Measurements from ENCODE around the gene DES. TPM values are rescaled to one million over a fixed set of nuclear protein-coding genes. Genes with fewer than 3 reads are reported as not detected.

Gene DES
- total RNA-seq (2014; rRNA removed; shearing (Covaris generic)) = 0.13 TPM in 1 of 2 replicates, not detected in the other

DNA sequence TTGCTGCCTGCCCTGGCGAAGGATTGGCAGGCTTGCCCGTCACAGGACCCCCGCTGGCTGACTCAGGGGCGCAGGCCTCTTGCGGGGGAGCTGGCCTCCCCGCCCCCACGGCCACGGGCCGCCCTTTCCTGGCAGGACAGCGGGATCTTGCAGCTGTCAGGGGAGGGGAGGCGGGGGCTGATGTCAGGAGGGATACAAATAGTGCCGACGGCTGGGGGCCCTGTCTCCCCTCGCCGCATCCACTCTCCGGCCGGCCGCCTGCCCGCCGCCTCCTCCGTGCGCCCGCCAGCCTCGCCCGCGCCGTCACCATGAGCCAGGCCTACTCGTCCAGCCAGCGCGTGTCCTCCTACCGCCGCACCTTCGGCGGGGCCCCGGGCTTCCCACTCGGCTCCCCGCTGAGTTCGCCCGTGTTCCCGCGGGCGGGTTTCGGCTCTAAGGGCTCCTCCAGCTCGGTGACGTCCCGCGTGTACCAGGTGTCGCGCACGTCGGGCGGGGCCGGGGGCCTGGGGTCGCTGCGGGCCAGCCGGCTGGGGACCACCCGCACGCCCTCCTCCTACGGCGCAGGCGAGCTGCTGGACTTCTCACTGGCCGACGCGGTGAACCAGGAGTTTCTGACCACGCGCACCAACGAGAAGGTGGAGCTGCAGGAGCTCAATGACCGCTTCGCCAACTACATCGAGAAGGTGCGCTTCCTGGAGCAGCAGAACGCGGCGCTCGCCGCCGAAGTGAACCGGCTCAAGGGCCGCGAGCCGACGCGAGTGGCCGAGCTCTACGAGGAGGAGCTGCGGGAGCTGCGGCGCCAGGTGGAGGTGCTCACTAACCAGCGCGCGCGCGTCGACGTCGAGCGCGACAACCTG is at the start of gene DES:
DES (plus strand) TSS at position 223 of the 857 bp plus-strand sequence; CDS start at position 309, 86 bp downstream.
- Histone ChIP-seq H3K27ac (no peak within 1 kb of the TSS), H3K27me3 (replicated peaks) (peaks cover 4% of the 10 kb centered on the region; the same call in 1 of the 2 replicates), H3K4me3 (no peak within 1 kb of the TSS), H3K4me1 (replicated peaks) (no peaks in the 10 kb centered on the region), H3K9me3 (replicated peaks) (no peaks in the 10 kb centered on the region; the same call in 1 of the 2 replicates), H3K36me3 (no peaks in the 10 kb centered on the region)
- DNase-seq (ENCODE audit: low read depth in 1 of 2, low spot score in 2 of 2) = no peak

DNA sequence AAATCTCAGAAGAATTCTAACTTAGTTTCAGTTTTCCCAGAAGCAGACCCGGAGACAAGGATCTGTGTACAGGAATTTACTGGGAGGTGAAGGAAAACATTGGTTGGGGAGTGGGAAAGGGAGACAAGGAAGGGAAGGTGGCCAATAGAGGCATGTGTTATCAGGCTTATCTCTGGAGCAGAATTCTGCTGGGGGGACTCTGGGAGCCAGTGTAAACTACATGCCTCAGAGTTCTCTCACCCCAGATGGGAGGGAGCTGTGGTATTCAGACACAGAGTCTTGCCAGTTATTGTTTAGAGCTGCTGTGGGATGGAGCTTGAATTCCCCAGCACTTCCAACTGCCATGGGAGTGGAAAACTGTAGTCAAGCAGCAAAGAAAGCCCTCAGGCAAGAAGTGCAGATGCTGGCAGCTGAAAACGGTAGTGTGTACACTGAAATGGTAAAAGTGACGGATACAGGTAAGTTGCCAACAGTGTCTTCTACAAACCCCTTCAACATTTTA is 49.4 kb upstream of the DES start:
- DNase-seq (ENCODE audit: low read depth in 1 of 2, low spot score in 2 of 2) = peak; percentile 57 to 66

DNA sequence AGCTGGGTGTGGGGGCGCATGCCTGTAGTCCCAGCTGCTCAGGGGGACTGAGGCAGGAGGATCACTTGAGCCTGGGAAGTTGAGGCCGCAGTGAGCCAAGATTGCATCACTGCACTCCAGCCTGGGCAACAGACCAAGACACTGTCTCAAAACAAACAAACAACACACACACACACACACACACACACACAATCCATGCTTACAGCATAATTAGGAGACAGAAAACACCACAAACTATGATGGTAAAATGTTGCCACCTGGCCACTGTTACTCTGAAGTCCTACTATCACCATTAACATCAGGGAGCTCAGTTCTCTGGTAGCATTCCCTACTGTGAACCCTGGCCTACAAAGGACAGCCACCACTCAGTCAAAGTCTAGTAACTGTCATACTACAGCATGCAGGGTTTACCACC is 48.7 kb upstream of the DES start:
- Histone ChIP-seq H3K4me1 (replicated peaks) (peaks cover 13% of the 10 kb centered on the region), H3K9me3 (replicated peaks) (no peaks in the 10 kb centered on the region), H3K27ac (peak overlapping the region; percentile 42), H3K27me3 (replicated peaks) (no peaks in the 10 kb centered on the region), H3K4me3 (no peak overlapping the region), H3K36me3 (peaks cover 3% of the 10 kb centered on the region; the same call in 1 of the 2 replicates)
- DNase-seq (ENCODE audit: low read depth in 1 of 2, low spot score in 2 of 2) = peak in 1 of 2 experiments; percentile 33

More for the DNA sequence above, 49.4 kb upstream of the DES start:
- no peaks in the 10 kb centered on the region for H3K9me3 ChIP-seq (replicated peaks)
- peak overlapping the region; percentile 42 for H3K27ac ChIP-seq
- H3K36me3 ChIP-seq = peaks cover under 1% of the 10 kb centered on the region; the same call in 1 of the 2 replicates
- H3K27me3 ChIP-seq (replicated peaks) = no peaks in the 10 kb centered on the region
- H3K4me3 ChIP-seq = peak overlapping the region; percentile 4; the same call in 1 of the 2 replicates
- H3K4me1 ChIP-seq (replicated peaks) = peaks cover 13% of the 10 kb centered on the region

DNA sequence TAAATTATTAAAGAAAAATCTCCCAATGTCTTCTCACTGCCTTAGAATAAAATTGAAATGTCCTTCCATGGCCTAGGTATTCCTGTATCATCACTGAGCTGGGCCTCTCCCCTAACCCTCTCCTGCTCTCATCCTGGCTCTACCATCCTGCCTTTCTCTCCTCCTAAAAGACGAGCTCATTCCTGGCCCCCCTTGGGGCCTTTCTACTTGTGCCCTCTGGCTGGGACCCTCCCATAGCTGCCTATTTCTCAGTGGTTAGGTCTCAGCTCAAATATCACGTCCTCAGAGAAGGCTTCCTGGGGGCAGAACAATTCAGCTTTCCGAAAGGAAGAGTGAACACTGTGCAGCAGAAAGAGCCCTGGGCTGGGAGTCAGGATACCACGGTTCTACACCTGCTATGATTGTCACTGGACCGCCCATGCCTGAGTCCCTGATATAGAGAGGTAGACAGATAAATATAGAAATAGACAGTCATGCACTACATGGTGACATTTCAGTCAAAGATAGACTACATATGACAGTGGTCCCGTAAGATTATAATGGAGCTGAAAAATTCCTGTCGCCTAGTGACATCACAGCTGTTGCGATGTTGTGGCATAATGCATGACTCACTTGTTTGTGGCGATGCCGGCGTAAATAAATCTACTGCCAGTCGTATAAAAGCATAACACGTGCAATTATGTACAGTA is 39.9 kb upstream of the DES start:
- DNase-seq (ENCODE audit: low read depth in 1 of 2, low spot score in 2 of 2) = no peak

DNA sequence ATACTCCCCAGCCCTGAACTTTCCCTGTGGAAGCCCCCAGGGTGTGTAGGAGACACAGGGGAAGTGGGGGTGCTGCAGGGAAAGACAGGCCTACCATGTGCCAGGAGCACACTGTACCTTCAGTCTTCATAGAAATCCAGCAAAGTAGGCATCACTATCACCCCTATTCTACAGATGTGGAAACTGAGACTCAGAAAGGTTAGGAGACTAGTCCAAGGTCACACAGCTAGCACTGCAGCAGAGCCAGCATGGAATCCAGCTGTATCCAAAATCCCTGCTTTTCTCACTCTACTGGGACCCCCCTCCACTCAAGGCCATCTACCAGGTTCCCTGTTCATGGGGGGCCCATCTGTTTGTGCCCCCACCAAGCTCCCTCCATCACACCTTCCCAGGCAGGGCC is 37.3 kb upstream of the DES start:
- no peaks in the 10 kb centered on the region for H3K4me1 ChIP-seq (replicated peaks)
- no peak overlapping the region for H3K4me3 ChIP-seq
- DNase-seq (ENCODE audit: low read depth in 1 of 2, low spot score in 2 of 2) = no peak
- peaks cover 39% of the 10 kb centered on the region for H3K36me3 ChIP-seq
- no peak overlapping the region for H3K27ac ChIP-seq
- no peaks in the 10 kb centered on the region for H3K27me3 ChIP-seq (replicated peaks)
- H3K9me3 ChIP-seq (replicated peaks) = no peaks in the 10 kb centered on the region

More for the DNA sequence above, 39.9 kb upstream of the DES start:
- H3K27ac ChIP-seq = no peak overlapping the region
- H3K9me3 ChIP-seq (replicated peaks) = no peaks in the 10 kb centered on the region
- no peak overlapping the region for H3K4me3 ChIP-seq
- no peaks in the 10 kb centered on the region for H3K4me1 ChIP-seq (replicated peaks)
- no peaks in the 10 kb centered on the region for H3K27me3 ChIP-seq (replicated peaks)
- H3K36me3 ChIP-seq = peaks cover 21% of the 10 kb centered on the region

DNA sequence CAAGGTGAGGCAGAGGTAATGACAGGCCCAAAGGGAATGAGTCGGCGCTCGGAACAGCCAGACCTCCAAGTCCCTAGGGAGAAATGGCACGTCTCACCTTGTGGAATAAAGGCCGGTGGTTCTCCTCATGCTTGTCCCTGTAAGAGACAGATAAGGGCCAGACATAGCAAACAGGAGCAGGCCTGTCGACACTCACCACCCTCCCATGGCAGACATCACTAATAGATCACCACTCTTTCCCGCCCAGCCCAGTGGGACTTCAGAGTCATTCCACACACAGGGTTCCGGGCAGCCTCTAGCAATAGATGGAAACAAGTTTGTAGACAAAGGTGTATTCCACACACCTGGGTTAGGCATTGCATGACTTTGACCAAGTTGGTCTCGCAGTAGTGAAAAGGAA is 36.7 kb upstream of the DES start:
- Histone ChIP-seq H3K9me3 (replicated peaks) (no peaks in the 10 kb centered on the region), H3K36me3 (peaks cover 44% of the 10 kb centered on the region), H3K4me1 (replicated peaks) (peaks cover 2% of the 10 kb centered on the region), H3K4me3 (no peak overlapping the region), H3K27me3 (replicated peaks) (no peaks in the 10 kb centered on the region), H3K27ac (no peak overlapping the region)
- no peak for DNase-seq (ENCODE audit: low read depth in 1 of 2, low spot score in 2 of 2)

DNA sequence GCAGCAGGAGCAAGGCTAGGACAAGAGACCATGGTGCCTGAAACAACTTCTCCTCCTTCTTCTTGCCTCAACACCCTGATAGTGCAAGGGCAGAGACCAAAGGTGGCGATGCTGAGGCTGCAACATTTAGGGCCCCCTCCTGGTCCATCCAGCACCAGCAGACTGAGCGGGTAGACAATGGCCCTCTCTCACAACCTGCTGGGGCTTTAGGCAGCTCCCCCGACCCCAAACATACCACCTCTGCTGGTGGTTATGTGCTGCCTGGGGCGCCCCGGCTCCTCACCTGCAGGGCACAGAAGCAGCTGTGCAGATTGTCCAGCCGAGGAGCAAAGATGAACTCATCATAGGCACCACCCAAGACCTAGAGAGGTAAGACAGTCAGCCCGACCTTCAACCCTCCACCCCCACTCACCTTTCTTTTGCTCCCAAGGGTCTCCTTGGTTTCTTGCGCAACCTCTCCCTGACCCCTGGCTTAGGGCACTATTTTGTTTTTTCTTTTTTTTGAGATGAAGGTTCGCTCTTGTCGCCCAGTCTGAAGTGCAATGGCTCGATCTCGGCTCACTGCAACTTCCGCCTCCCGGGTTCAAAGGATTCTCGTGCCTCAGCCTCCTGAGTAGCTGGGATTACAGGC is 34.0 kb upstream of the DES start:
- H3K4me3 ChIP-seq = no peak overlapping the region
- peaks cover 14% of the 10 kb centered on the region for H3K4me1 ChIP-seq (replicated peaks)
- DNase-seq (ENCODE audit: low read depth in 1 of 2, low spot score in 2 of 2) = no peak
- H3K27ac ChIP-seq = no peak overlapping the region
- peaks cover 46% of the 10 kb centered on the region for H3K36me3 ChIP-seq
- no peaks in the 10 kb centered on the region for H3K27me3 ChIP-seq (replicated peaks)
- H3K9me3 ChIP-seq (replicated peaks) = no peaks in the 10 kb centered on the region

DNA sequence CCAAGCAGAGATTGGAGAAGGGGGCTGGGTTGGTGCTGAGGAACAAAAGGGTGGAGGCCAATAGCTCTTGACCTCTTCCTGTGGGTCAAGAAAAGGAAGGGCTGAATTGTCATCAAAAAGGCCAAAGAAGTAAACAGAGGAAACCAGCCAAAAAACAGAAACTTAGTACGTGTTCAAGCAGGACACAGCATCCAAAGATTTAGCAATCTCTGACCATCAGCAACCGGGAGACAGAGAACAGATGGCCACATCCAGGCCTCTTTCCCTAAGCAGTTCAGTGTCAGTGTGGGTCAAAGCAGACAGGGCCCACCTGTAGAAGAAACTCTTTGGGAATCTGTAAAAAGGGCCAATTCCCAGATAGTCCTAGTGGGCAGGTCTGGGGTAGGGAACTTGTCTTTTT is 33.3 kb upstream of the DES start:
- Histone ChIP-seq H3K36me3 (peaks cover 46% of the 10 kb centered on the region), H3K27me3 (replicated peaks) (no peaks in the 10 kb centered on the region), H3K9me3 (replicated peaks) (no peaks in the 10 kb centered on the region), H3K27ac (no peak overlapping the region), H3K4me1 (replicated peaks) (peaks cover 14% of the 10 kb centered on the region), H3K4me3 (no peak overlapping the region)
- no peak for DNase-seq (ENCODE audit: low read depth in 1 of 2, low spot score in 2 of 2)

DNA sequence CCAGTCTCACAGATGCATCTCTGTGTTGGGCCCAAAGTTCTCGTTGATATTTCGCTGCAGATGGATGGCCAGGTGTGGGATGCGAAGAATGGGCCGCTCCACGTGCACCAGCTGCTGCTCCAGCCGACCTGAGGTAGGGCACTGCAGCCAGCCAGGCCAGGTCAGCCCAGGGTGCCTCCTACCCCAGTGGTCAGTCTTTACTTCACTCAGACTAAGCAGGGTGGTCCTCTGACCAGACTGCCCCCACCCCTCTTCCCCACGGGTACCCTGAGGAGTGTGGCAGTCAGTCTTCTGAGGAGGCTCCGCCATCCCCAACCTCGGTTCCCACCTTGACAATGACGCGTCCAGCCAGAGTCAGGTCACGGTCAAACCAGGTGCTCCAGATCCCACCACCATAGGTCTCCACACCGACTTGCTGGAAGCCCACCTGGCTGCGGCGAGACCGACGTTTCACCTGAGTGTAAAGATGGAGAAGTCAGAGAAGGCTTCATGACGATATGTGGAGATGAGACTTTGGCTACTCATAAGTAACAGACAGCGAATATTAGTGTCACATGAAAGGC is 32.1 kb upstream of the DES start:
- H3K9me3 ChIP-seq (replicated peaks) = no peaks in the 10 kb centered on the region
- H3K27ac ChIP-seq = no peak overlapping the region
- peaks cover 14% of the 10 kb centered on the region for H3K4me1 ChIP-seq (replicated peaks)
- H3K27me3 ChIP-seq (replicated peaks) = no peaks in the 10 kb centered on the region
- no peak for DNase-seq (ENCODE audit: low read depth in 1 of 2, low spot score in 2 of 2)
- H3K4me3 ChIP-seq = no peak overlapping the region; the same call in 1 of the 2 replicates
- H3K36me3 ChIP-seq = peaks cover 43% of the 10 kb centered on the region

DNA sequence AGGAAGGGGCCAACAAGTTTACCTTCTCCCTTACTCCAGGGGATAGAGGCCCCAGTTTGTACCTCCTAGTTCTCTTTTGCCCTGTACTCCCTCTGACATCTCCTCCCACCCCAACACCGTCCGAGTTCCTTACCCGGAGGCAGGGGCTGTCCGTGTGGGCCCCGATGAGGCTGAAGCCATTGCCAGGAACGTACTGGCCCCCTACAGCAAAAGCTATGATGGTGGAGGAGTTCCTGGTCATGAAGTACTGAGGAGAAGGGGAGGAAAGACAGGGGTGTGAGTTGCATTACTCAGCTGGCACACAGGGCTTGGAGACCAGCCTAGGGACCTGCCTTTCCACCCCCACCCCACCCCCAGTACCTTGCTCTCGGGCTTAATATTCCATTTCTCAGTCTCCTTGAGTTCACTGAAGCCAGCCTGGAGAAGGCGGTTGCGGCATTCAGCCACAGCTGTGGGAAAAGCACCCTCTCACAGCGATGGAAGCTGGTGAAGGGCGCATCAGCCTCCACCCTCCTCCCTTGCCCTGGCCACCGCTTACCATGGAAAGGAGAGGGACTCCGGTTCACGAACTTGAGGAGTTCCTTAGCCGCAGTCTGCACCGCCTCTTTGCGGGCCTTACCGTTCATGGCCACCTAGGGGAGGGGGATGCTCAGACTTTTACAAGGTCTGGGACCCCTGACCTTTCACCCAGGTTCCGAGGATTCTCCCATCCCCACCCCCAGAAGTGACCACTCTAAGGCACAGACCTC is 31.5 kb upstream of the DES start:
- peak overlapping the region; percentile 83; the same call in 1 of the 2 replicates for H3K27ac ChIP-seq
- H3K9me3 ChIP-seq (replicated peaks) = no peaks in the 10 kb centered on the region

DNA sequence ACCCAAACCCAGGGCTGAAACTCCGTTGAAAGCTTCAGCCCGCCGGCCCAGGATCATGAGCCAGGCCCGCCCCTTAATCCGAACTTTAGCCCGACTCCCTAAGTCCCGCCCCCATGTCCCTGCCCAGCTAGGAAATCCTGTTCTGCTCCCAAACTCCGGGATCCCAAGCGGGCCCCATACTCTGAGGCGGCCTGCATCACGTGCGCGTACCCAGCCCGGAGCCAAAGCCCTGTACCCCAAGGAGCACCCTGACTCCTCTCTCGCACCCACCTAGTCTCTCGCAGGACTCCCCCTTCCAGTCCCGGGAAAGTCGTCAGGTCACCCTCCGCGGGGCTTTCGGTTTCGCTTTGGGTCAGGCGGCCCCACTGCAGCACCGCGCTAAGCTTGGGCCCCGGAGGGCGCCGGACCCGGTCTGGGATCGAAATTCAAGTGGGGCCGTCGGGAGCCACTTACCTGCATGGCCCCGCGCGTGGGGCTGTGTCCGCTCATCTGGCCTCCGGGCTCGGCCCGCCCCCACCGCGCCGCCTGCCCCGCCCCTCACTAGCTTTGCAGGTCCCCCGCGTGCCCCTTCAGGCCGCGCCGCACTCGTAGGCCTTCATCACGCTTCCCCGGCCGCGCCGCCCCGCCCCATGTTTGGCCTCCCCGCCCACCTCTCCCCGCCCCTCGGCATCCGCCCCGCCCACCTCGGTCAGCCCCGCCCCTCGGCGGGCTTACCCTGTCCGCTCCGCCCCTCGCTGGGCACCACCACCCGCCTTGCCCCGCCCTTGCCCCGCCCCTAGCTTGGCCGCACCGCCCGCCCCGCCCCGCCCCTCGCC is 30.7 kb upstream of the DES start, which contains the start of gene DNPEP:
DNPEP (minus strand) TSS at position 607 of the 815 bp plus-strand sequence; CDS start at position 489, 118 bp downstream.
- no peaks in the 10 kb centered on the region for H3K9me3 ChIP-seq (replicated peaks)
- peaks cover 14% of the 10 kb centered on the region for H3K4me1 ChIP-seq (replicated peaks)
- peak; percentile 86 to 93 for DNase-seq (ENCODE audit: low read depth in 1 of 2, low spot score in 2 of 2)
- H3K27ac ChIP-seq = peak within 1 kb of the TSS; percentile 83
- H3K36me3 ChIP-seq = peaks cover 41% of the 10 kb centered on the region
- peak within 1 kb of the TSS; percentile 87 for H3K4me3 ChIP-seq
- H3K27me3 ChIP-seq (replicated peaks) = no peaks in the 10 kb centered on the region

More for the DNA sequence above, 31.5 kb upstream of the DES start:
- H3K4me3 ChIP-seq = peak overlapping the region; percentile 87
- H3K4me1 ChIP-seq (replicated peaks) = peaks cover 14% of the 10 kb centered on the region
- H3K36me3 ChIP-seq = peaks cover 41% of the 10 kb centered on the region
- H3K27me3 ChIP-seq (replicated peaks) = no peaks in the 10 kb centered on the region
- no peak for DNase-seq (ENCODE audit: low read depth in 1 of 2, low spot score in 2 of 2)
